SK-N-SH (cell line): ENCODE results near the gene AGO3.

Source experiments
- CHD2 ChIP-seq: fragments of 150-350 bp; IDR thresholded peaks from 2 replicates; pipeline ENCODE4 v1.6.1; 2018; ENCODE audit warnings: low read length; ENCODE audit not compliant: partially characterized antibody
- CTCF ChIP-seq: fragments of 200-600 bp; sonication (generic); IDR thresholded peaks from 2 replicates; pipeline ENCODE4 v1.6.1; 2017; ENCODE audit warnings: antibody characterized with exemption, mild to moderate bottlenecking, moderate library complexity
- EP300 ChIP-seq, 2 experiments: IDR thresholded peaks; 2 replicates each; pipeline versions ENCODE4 v1.4.0 to v1.6.1; 2012; ENCODE audit warnings: borderline replicate concordance in 1 of 2, low read depth in 1 of 2, low read length in 1 of 2
- IRF3 ChIP-seq: fragments of 150-350 bp; IDR thresholded peaks from 2 replicates; pipeline ENCODE4 v1.6.1; 2016; ENCODE audit warnings: mild to moderate bottlenecking, low read depth, low read length
- JUND ChIP-seq: IDR thresholded peaks from 2 replicates; pipeline ENCODE4 v1.4.0; 2012
- PBX3 ChIP-seq: IDR thresholded peaks from 2 replicates; pipeline ENCODE4; 2012
- POLR2AphosphoS5 ChIP-seq: IDR thresholded peaks from 2 replicates; pipeline ENCODE4 v1.6.1; 2012; ENCODE audit warnings: low read depth, low read length
- REST ChIP-seq: IDR thresholded peaks from 2 replicates; pipeline ENCODE4 v1.6.1; 2012; ENCODE audit warnings: mild to moderate bottlenecking, low read depth, low read length, moderate library complexity
- TAF1 ChIP-seq: IDR thresholded peaks from 2 replicates; pipeline ENCODE4 v1.6.1; 2012; ENCODE audit warnings: low read depth, mild to moderate bottlenecking, low read length, moderate library complexity, borderline replicate concordance

- TF ChIP-seq CTCF: no peak
- TF ChIP-seq POLR2AphosphoS5: no peak
- no peak for TF ChIP-seq EP300 (IDR thresholded peaks at IDR 0.05; ENCODE audit: borderline replicate concordance in 1 of 2, low read depth in 1 of 2, low read length in 1 of 2)
- no peak for TF ChIP-seq CHD2
- TF ChIP-seq TAF1: no peak
- no peak for TF ChIP-seq JUND
- TF ChIP-seq IRF3: no peak
- TF ChIP-seq PBX3: no peak
- no peak for TF ChIP-seq REST
Measured at GRCh38 chr1:36092798-36093185, 161.9 kb downstream of the AGO3 start.
